Right cardiac atrium (tissue), 5 donors: ENCODE measurements around the gene ZNF865. TPM values are rescaled to one million over a fixed set of nuclear protein-coding genes. Genes with fewer than 3 reads are reported as not detected.
A peak's percentile ranks its signal among the peaks of the same experiment; 100 is the strongest.

Source experiments
- ATAC-seq, 2 donors: fragments of 200-7000 bp; cut with Tn5 transposase; one replicate each; pipeline versions ENCODE4 v1.8.0 to v1.9.1; 2020; ENCODE audit warnings: moderate library complexity in 2 of 2, mild to moderate bottlenecking in 1 of 2
- DNase-seq, 3 donors: peaks; one replicate each; pipeline ENCODE4 v3.0.0-alpha.2; 2020
- H3K27ac ChIP-seq: one replicate; pipeline ENCODE4 v1.5.1; 2013; ENCODE audit warnings: mild to moderate bottlenecking, low read length, control low read depth, moderate library complexity
- H3K27me3 ChIP-seq: one replicate; pipeline ENCODE4 v1.6.1; 2013; ENCODE audit not compliant: control insufficient read depth, insufficient read depth
- H3K4me1 ChIP-seq: one replicate; pipeline ENCODE4 v1.6.1; 2013; ENCODE audit warnings: low read length; ENCODE audit not compliant: control insufficient read depth, insufficient read depth
- H3K4me3 ChIP-seq: one replicate; pipeline ENCODE4 v1.5.1; 2013; ENCODE audit warnings: low read length, control low read depth
- H3K9me3 ChIP-seq: one replicate; pipeline ENCODE4 v1.6.1; 2013; ENCODE audit warnings: low read length; ENCODE audit not compliant: control insufficient read depth
- WGBS: extraction: QIAGEN DNeasy Blood & Tissue Kit; methylation state at CpG from one replicate; pipeline ENCODE4 v1.1.7; 2013; 5-methylcytosine and 5-hydroxymethylcytosine counted together
- intact Hi-C, 4 donors: fragments of 100-400 bp; cut with DNase I; formaldehyde crosslinking; loops; one replicate each; pipeline versions ENCODE4 v1.11.0 to v1.14.0; 2022 to 2023
- polyA plus RNA-seq: library from polyadenylated mRNA; stranded (reverse); fragments of 200-250 nt; gene quantifications from one replicate; pipeline ENCODE4 v1.2.3, GENCODE V29; 2013
- total RNA-seq, 4 donors: library from RNA; stranded (reverse); fragmentation: NEBNext Ultra II Directional; extraction: Animal tissue kit (Norgen Biotek cat#: 25700); gene quantifications; one replicate each; pipeline ENCODE4 v1.2.1, GENCODE V29; 2021
- donor health status: healthy with polysubstance abuse.
- donor health status: DM: no; HTN: yes; CAD: no.
- donor health status: DM: no; HTN: no; CAD: no.
- donor health status: DM: no; HTN: yes; CAD: no; lungs with severe emphysema.
- donor health status: DM: yes; HTN: yes; CAD: no.

Gene ZNF865
- total and polyA plus RNA-seq, 5 donors, result 17.2 to 20.8 (median 20.0) TPM

- DNase-seq, result peak; percentile 98 to 99 (median 99)
- peaks cover 3% of the 10 kb centered on the region for H3K4me1 ChIP-seq
- peak; percentile 84 to 85 for ATAC-seq
- peak overlapping the region; percentile 98 for H3K27ac ChIP-seq
- peak overlapping the region; percentile 75 for H3K4me3 ChIP-seq
- under 1% methylated on average over 43 of the region's 43 CpGs for WGBS
- intact Hi-C loops, result loop anchor here in 3 of 4 donors (5.0 to 10.0 kb wide), 2 partner anchors 88 to 90 kb away; no protein-coding TSS in a partner anchor
- no peaks in the 10 kb centered on the region for H3K27me3 ChIP-seq
- H3K9me3 ChIP-seq, result no peaks in the 10 kb centered on the region
Measured at GRCh38 chr19:55605207-55605636, 225 bp upstream of the ZNF865 start.

DNA sequence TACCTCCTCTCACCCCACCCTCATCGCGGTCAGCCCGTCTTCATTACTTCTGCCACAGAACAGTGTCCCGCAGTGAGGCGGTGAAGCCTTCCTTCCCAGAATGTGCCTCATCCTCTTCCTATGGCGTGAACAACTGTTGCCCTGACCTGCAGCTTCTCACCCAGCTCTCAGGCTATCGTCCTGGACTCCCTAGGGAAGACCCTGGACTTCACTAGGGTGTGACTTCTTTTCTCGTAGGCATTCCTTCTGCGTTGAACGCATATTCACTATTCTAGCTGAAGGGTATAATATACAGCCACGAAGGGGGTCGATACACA, 982 bp downstream of the ZNF865 start:
- 18% methylated on average over 12 of the region's 12 CpGs for WGBS
- Histone ChIP-seq H3K27ac (peak overlapping the region; percentile 96), H3K4me3 (peak overlapping the region; percentile 75), H3K27me3 (no peaks in the 10 kb centered on the region), H3K4me1 (peaks cover 9% of the 10 kb centered on the region), H3K9me3 (no peaks in the 10 kb centered on the region)
- no peak for ATAC-seq
- intact Hi-C loops, result loop anchor here in 3 of 4 donors (5.0 to 10.0 kb wide), 2 partner anchors 89 to 92 kb away; no protein-coding TSS in a partner anchor
- no peak for DNase-seq

DNA sequence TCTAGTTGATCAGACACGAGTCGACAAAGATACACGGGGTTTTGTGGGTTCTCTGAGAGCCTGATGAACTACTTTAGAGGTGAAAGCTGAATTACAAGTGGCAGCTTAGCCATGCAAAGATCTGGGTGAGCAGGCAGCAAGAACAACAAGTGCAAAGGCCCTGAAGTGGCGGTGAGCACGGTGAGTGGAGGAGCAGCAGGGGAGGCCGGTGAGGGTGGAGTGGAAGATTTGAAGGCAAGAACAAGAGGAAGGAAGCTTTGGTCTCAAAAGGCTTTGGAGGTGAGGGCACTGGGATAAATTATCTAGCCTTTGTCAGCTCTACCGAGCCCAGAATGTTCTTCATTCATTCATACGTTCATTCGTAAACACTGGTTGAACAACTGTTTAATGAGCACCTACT, 1.4 kb downstream of the ZNF865 start:
- no peak overlapping the region for H3K27ac ChIP-seq
- intact Hi-C loops, result loop anchor here in 3 of 4 donors (5.0 to 10.0 kb wide), 2 partner anchors 90 to 92 kb away; no protein-coding TSS in a partner anchor
- ATAC-seq, result no peak
- no peaks in the 10 kb centered on the region for H3K27me3 ChIP-seq
- H3K4me3 ChIP-seq, result no peak overlapping the region
- WGBS, result 71% methylated on average over 9 of the region's 9 CpGs
- DNase-seq, result peak in 1 of 3 donors; percentile 55
- H3K9me3 ChIP-seq, result no peaks in the 10 kb centered on the region
- H3K4me1 ChIP-seq, result peaks cover 9% of the 10 kb centered on the region

DNA sequence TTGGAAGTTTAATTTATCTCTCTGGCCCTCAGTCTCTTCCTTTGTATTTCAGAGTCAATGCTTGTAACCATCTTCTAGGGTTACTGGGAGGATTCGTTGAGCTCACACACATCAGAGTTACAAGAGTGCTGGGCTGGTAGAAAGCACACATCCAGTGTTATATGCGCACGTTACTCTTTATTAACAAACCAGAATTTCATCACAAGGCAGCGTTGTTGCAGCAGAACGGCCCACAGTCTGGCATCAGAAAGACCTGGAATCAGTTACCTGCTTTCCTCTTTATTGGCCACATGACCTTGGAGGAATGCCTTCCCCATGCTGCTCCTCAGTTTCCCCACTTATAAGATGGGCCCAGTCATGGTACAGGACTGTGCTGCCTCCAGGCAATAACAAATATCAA, 3.9 kb downstream of the ZNF865 start:
- peak in 1 of 3 donors; percentile 7 for DNase-seq
- Histone ChIP-seq H3K27ac (no peak overlapping the region), H3K4me1 (peaks cover 12% of the 10 kb centered on the region), H3K27me3 (no peaks in the 10 kb centered on the region), H3K4me3 (no peak overlapping the region), H3K9me3 (no peaks in the 10 kb centered on the region)
- intact Hi-C loops, result loop anchor here in 3 of 4 donors (5.0 to 10.0 kb wide), 2 partner anchors 92 to 95 kb away; no protein-coding TSS in a partner anchor
- WGBS, result 92% methylated on average over 5 of the region's 5 CpGs
- no peak for ATAC-seq

DNA sequence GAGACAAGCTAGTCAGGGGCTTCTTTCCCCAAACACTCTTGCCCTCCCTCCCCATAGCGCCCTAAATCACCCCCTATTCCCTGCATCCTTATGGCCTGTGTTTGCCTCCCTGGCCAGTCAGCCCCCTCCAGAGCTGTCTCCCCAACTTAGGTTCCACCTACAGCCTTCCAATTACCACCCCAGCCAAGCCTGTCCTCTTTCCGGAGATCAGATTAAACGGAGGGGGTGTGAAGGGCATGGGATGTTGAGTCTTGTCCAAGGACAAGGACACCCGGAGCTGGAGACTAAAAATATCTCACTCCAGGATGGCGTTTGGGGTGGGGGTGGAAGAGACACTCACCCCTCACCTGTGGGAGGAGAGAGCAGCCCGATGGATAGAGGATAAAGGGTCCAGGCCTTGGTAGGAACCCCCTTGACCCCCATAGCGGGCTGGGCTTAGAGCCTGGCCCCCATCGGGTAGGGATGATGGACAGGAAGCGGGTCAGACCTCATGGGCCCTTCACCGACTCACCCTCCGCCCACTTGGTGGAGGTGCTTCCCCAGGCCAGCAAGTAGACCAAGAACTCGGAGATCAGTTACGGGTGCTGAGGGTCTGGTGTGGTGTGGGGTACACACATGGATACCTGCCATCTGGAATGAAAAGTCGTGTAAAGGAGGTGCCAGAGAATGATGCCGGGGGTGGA, 6.0 kb downstream of the ZNF865 start:
- Histone ChIP-seq H3K27me3 (no peaks in the 10 kb centered on the region), H3K27ac (peak overlapping the region; percentile 79), H3K4me1 (peaks cover 12% of the 10 kb centered on the region), H3K9me3 (no peaks in the 10 kb centered on the region), H3K4me3 (no peak overlapping the region)
- 49% methylated on average over 15 of the region's 15 CpGs for WGBS
- ATAC-seq (peak; percentile 52 to 60), DNase-seq (peak in 1 of 3 donors; percentile 51)
- intact Hi-C loops, result no loop called here

- H3K9me3 ChIP-seq, result no peaks in the 10 kb centered on the region
- H3K4me1 ChIP-seq, result peaks cover 8% of the 10 kb centered on the region
- DNase-seq (no peak), ATAC-seq (no peak)
- no peak overlapping the region for H3K4me3 ChIP-seq
- intact Hi-C loops, result no loop called here
- peak overlapping the region; percentile 81 for H3K27ac ChIP-seq
- H3K27me3 ChIP-seq, result no peaks in the 10 kb centered on the region
- 61% methylated on average over 3 of the region's 3 CpGs for WGBS
Measured at GRCh38 chr19:55611983-55612645, 6.7 kb downstream of the ZNF865 start.

GRCh38 chr19:55613396-55613795, 7.9 kb downstream of the ZNF865 start:
- peak overlapping the region; percentile 18 for H3K27ac ChIP-seq
- 93% methylated on average over 27 of the region's 27 CpGs for whole genome bisulfite sequencing
- DNase-seq, result no peak

GRCh38 chr19:55613930-55614710, 8.7 kb downstream of the ZNF865 start:
- 94% methylated on average over 75 of the region's 75 CpGs for WGBS
- Histone ChIP-seq H3K27ac (no peak overlapping the region), H3K27me3 (no peaks in the 10 kb centered on the region), H3K9me3 (no peaks in the 10 kb centered on the region), H3K4me1 (peaks cover 8% of the 10 kb centered on the region), H3K4me3 (no peak overlapping the region)
- DNase-seq (peak in 1 of 3 donors; percentile 70), ATAC-seq (no peak)
- intact Hi-C loops, result no loop called here

More at GRCh38 chr19:55613396-55613795, 7.9 kb downstream of the ZNF865 start:
- intact Hi-C loops, result no loop called here
- Histone ChIP-seq H3K4me1 (peaks cover 8% of the 10 kb centered on the region), H3K27me3 (no peaks in the 10 kb centered on the region), H3K9me3 (no peaks in the 10 kb centered on the region), H3K4me3 (no peak overlapping the region)
- ATAC-seq, result no peak

- H3K27me3 ChIP-seq, result no peaks in the 10 kb centered on the region
- 97% methylated on average over 98 of the region's 98 CpGs for WGBS
- DNase-seq, result peak in 1 of 3 donors; percentile 53
Measured at GRCh38 chr19:55614711-55615542, 9.5 kb downstream of the ZNF865 start.

More at GRCh38 chr19:55614711-55615542, 9.5 kb downstream of the ZNF865 start:
- no peak overlapping the region for H3K4me3 ChIP-seq
- no peak overlapping the region for H3K27ac ChIP-seq
- no peaks in the 10 kb centered on the region for H3K9me3 ChIP-seq
- ATAC-seq, result no peak
- peaks cover 8% of the 10 kb centered on the region for H3K4me1 ChIP-seq
- intact Hi-C loops, result no loop called here
